Osteocyte (in vitro differentiated cells): ENCODE measurements around the gene URB1. TPM values are rescaled to one million over a fixed set of nuclear protein-coding genes. Genes with fewer than 3 reads are reported as not detected.

Experiments
- DNase-seq: peaks from one replicate; pipeline ENCODE4 v3.0.0; 2021; ENCODE audit warnings: mixed read lengths; ENCODE audit not compliant: unreplicated experiment; ENCODE audit errors: extremely low spot score
- H3K27ac Mint-ChIP-seq: one replicate; pipeline ENCODE4 v1.8.0; 2021; ENCODE audit warnings: mild to moderate bottlenecking, mixed read lengths; ENCODE audit not compliant: unreplicated experiment
- H3K27me3 Mint-ChIP-seq: one replicate; pipeline ENCODE4 v1.8.0; 2021; ENCODE audit warnings: mixed read lengths; ENCODE audit not compliant: unreplicated experiment
- H3K36me3 Mint-ChIP-seq: one replicate; pipeline ENCODE4 v1.8.0; 2021; ENCODE audit warnings: mixed read lengths; ENCODE audit not compliant: unreplicated experiment
- H3K4me1 Mint-ChIP-seq: one replicate; pipeline ENCODE4 v1.8.0; 2021; ENCODE audit warnings: mixed read lengths; ENCODE audit not compliant: unreplicated experiment
- H3K4me3 Mint-ChIP-seq: one replicate; pipeline ENCODE4 v1.8.0; 2021; ENCODE audit warnings: mild to moderate bottlenecking, moderate library complexity, mixed read lengths; ENCODE audit not compliant: unreplicated experiment
- H3K9me3 Mint-ChIP-seq: one replicate; pipeline ENCODE4 v1.8.0; 2021; ENCODE audit warnings: mixed read lengths; ENCODE audit not compliant: unreplicated experiment
- total RNA-seq: library from RNA; stranded (reverse); gene quantifications from 2 replicates; pipeline ENCODE4 v1.2.1, GENCODE V29; 2021
- TF ChIP-seq, protein P1 (sequence below): fragments of 200-600 bp; sonication (generic); IDR thresholded peaks from 2 replicates; pipeline ENCODE4 v1.5.0; 2021; ENCODE audit warnings: antibody characterized with exemption, mild to moderate bottlenecking, moderate library complexity

Gene URB1
- total RNA-seq, 1 donor from 2014 or later, result 15.4 TPM

- peaks cover 27% of the 10 kb centered on the region for H3K27me3 Mint-ChIP-seq
- H3K27ac Mint-ChIP-seq, result no peak overlapping the region
- peaks cover 22% of the 10 kb centered on the region for H3K4me1 Mint-ChIP-seq
- H3K36me3 Mint-ChIP-seq, result no peaks in the 10 kb centered on the region
- no peaks in the 10 kb centered on the region for H3K9me3 Mint-ChIP-seq
- no peak for DNase-seq
- H3K4me3 Mint-ChIP-seq, result no peak overlapping the region
- TF ChIP-seq, protein P1, sequence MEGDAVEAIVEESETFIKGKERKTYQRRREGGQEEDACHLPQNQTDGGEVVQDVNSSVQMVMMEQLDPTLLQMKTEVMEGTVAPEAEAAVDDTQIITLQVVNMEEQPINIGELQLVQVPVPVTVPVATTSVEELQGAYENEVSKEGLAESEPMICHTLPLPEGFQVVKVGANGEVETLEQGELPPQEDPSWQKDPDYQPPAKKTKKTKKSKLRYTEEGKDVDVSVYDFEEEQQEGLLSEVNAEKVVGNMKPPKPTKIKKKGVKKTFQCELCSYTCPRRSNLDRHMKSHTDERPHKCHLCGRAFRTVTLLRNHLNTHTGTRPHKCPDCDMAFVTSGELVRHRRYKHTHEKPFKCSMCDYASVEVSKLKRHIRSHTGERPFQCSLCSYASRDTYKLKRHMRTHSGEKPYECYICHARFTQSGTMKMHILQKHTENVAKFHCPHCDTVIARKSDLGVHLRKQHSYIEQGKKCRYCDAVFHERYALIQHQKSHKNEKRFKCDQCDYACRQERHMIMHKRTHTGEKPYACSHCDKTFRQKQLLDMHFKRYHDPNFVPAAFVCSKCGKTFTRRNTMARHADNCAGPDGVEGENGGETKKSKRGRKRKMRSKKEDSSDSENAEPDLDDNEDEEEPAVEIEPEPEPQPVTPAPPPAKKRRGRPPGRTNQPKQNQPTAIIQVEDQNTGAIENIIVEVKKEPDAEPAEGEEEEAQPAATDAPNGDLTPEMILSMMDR, result peak; percentile 67
These were observed 22.0 kb upstream of the URB1 start for GRCh38 chr21:32414579-32415358.

DNA sequence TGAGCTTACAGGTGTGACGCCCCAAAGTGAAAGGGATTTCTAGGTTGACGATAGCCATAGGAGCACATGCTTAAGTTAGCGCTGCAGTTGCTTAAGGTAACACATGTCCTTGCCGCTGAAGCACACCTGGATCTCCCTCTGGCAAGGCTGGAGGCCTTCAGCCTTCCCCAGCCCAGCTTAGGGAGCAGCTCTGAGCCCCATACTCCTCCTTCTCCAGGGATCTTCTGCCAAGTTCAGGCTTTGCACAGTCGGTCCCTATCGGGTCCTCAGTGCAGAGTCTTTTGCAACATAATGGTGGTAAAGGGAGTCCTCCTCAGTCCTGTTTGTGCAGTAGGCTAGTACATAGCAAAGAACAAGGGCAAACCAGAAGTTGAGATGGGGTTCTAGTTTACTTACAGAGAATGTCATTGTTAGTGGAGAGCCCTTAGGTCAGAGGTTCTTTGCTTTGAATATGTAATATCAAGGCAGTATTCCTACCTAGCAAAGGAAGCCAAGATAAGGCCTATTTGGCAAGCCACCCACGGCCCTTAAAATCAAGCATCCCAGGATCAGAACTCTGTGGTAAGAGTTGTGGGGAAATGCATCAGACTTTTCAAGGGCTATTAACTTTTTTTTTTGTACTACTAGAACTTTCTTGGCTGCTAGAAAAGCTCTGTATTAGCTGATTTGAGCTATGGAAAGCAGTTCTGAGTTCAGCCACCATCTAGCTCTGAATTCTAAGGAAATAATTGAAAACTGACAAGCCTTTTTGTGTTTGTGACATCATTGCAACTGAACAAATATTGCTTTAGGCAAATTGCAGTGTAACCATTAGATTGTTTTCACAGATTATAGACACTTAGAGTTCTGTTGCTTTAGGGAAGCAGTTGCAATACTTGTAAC, 21.1 kb upstream of the URB1 start:
- H3K4me1 Mint-ChIP-seq, result peaks cover 22% of the 10 kb centered on the region
- H3K27me3 Mint-ChIP-seq, result peaks cover 31% of the 10 kb centered on the region

GRCh38 chr21:32413015-32413504, 20.2 kb upstream of the URB1 start:
- no peak for DNase-seq
- Mint-ChIP-seq H3K4me1 (peaks cover 22% of the 10 kb centered on the region), H3K27me3 (peaks cover 34% of the 10 kb centered on the region), H3K36me3 (no peaks in the 10 kb centered on the region), H3K9me3 (no peaks in the 10 kb centered on the region), H3K27ac (peak overlapping the region; percentile 4), H3K4me3 (peak overlapping the region; percentile 67)
- TF ChIP-seq, protein P1, result no peak

More for the DNA sequence above, 21.1 kb upstream of the URB1 start:
- no peak for DNase-seq
- Mint-ChIP-seq H3K9me3 (no peaks in the 10 kb centered on the region), H3K36me3 (no peaks in the 10 kb centered on the region), H3K27ac (no peak overlapping the region), H3K4me3 (peak overlapping the region; percentile 67)
- TF ChIP-seq, protein P1, result no peak

GRCh38 chr21:32412162-32413014, 19.6 kb upstream of the URB1 start, which contains the start of gene EVA1C:
TSS of gene EVA1C (plus strand) at chr21:32412706. CDS start at chr21:32412854, 148 bp downstream.
- Mint-ChIP-seq H3K36me3 (no peaks in the 10 kb centered on the region), H3K9me3 (no peaks in the 10 kb centered on the region), H3K27ac (peak within 1 kb of the TSS; percentile 4), H3K4me3 (peak within 1 kb of the TSS; percentile 80), H3K27me3 (peaks cover 34% of the 10 kb centered on the region), H3K4me1 (peaks cover 22% of the 10 kb centered on the region)
- TF ChIP-seq, protein P1, result peak; percentile 14
- DNase-seq, result no peak
